AG09309 (cell line): ENCODE measurements around the gene GMPPB.

Experiments
- DNase-seq: peaks from one replicate; pipeline ENCODE4 v3.0.0-alpha.2; 2010; ENCODE audit warnings: low read depth
- H3K4me3 ChIP-seq: 2 replicates; pipeline ENCODE4 v1.5.1; 2011; ENCODE audit warnings: mild to moderate bottlenecking, low read depth, low read length, moderate library complexity; ENCODE audit not compliant: control insufficient read depth
- CTCF ChIP-seq: IDR thresholded peaks from 2 replicates; pipeline ENCODE4 v1.5.1; 2011; ENCODE audit warnings: mild to moderate bottlenecking, low read depth, low read length, inconsistent platforms; ENCODE audit not compliant: insufficient read depth, control insufficient read depth; ENCODE audit errors: missing control alignments

GMPPB gene

GRCh38 chr3:49747792-49748480 lies 24.2 kb upstream of the GMPPB start:
- no peak overlapping the region for H3K4me3 ChIP-seq
- no peak for TF ChIP-seq CTCF
- peak; percentile 33 for DNase-seq

- no peak overlapping the region for H3K4me3 ChIP-seq
- TF ChIP-seq CTCF = no peak
- peak; percentile 5 for DNase-seq
These were observed 22.2 kb upstream of the GMPPB start for GRCh38 chr3:49745986-49746385.

GRCh38 chr3:49740427-49740826 lies 16.7 kb upstream of the GMPPB start:
- no peak overlapping the region for H3K4me3 ChIP-seq
- no peak for DNase-seq
- TF ChIP-seq CTCF = no peak

- no peak for TF ChIP-seq CTCF
- DNase-seq = no peak
These were observed 14.4 kb upstream of the GMPPB start for GRCh38 chr3:49738067-49738713.

GRCh38 chr3:49734752-49735151 lies 11.0 kb upstream of the GMPPB start:
- DNase-seq = no peak
- H3K4me3 ChIP-seq = no peak overlapping the region
- TF ChIP-seq CTCF = no peak

More at GRCh38 chr3:49738067-49738713, 14.4 kb upstream of the GMPPB start:
- H3K4me3 ChIP-seq = no peak overlapping the region

GRCh38 chr3:49733551-49733950 lies 9.8 kb upstream of the GMPPB start:
- no peak overlapping the region for H3K4me3 ChIP-seq
- no peak for DNase-seq
- TF ChIP-seq CTCF = no peak
